ENCODE measurements around the gene AP3D1.

Gene AP3D1

GRCh38 chr19:2064395-2064787 is 87.0 kb downstream of the AP3D1 start:
- DNase-seq (ENCODE audit: low read depth in 2 of 3, low spot score in 2 of 3) = no peak

GRCh38 chr19:2063824-2064223 is 87.5 kb downstream of the AP3D1 start:
- DNase-seq (ENCODE audit: low read depth in 2 of 3, low spot score in 2 of 3) = no peak

DNA sequence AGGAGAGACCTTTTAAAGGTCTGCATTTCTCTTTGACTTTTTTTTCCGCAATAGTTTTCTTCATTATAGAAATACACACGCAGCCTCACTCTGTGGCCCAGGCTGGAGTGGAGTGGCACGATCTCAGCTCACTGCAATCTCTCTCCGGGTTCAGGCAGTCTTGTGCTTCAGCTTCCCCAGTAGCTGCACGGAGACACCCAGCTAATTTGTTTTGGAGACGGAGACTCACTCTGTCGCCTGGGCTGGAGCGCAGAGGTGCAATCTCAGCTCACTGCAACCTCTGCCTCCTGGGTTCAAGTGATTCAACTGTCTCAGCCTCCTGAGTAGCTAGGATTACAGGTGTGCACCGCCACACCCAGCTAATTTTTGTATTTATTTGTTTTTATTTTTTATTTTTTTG is 88.6 kb downstream of the AP3D1 start:
- DNase-seq (ENCODE audit: low read depth in 2 of 3, low spot score in 2 of 3) = no peak

DNA sequence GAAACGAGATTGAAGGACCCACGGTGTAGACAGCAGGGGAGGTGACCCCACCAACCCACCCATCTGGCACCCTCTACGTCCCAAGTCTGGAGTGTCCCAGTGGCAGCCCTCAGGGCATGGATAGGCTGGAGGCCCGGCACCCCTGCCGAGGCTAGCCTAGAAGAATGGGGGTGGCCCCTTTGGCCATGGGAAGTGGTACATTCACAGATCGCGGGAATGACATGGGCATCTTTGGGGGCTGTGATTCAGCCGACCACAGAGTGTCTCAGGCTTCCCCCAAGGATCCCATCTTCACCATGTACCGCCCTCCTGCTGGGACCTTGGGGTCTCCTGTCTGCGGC is 89.0 kb downstream of the AP3D1 start:
- DNase-seq (ENCODE audit: low read depth in 2 of 3, low spot score in 2 of 3) = no peak

- peak; percentile 99 to 100 (median 99) for DNase-seq (ENCODE audit: low read depth in 2 of 3, low spot score in 2 of 3)
Measured at GRCh38 chr19:2061495-2062388, 89.6 kb downstream of the AP3D1 start.

GRCh38 chr19:2060884-2061494 is 90.4 kb downstream of the AP3D1 start:
- peak in 1 of 3 experiments; percentile 59 for DNase-seq (ENCODE audit: low read depth in 2 of 3, low spot score in 2 of 3)

- no peak for DNase-seq (ENCODE audit: low read depth in 2 of 3, low spot score in 2 of 3)
Measured at GRCh38 chr19:2059422-2060201, 91.8 kb downstream of the AP3D1 start.

DNA sequence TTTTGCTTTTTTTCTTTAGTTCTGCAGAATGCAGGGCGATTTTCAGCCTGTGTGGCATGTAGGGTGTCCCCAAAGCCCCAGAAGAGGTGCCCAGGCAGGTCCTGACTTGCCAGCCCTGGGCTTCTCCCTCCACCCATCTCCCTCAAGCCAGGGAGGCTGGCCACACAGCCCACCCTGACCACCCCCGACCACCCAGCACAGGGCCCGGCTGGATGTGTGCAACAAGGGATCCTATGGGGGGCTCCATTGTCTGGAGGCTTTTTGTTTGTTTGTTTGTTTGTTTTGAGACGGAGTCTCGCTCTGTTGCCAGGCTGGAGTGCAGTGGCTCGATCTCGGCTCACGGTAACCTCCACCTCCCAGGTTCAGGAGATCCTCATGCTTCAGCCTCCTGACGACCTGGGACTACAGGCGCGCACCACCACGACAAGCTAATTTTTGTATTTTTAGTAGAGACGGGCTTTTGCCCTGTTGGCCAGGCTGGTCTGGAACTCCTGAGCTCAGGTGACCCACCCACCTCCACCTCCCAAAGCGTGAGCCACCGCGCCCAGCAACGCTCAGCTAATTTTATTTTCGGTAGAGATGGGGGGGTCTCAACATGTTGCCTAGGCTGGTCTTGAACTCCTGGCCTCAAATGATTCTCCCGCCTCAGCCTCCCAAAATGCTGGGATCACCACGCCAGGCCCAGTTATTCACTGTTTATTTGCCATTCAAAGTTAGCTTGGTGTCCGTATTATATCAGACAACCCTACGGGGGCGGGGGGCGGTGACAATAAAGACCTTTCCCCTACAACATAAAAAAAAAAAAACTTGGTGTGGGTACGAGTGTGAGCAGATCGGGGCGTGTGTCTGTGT is 92.6 kb downstream of the AP3D1 start:
- DNase-seq (ENCODE audit: low read depth in 2 of 3, low spot score in 2 of 3) = no peak

- DNase-seq (ENCODE audit: low read depth in 2 of 3, low spot score in 2 of 3) = no peak
Measured at GRCh38 chr19:2057484-2058469, 93.6 kb downstream of the AP3D1 start.

GRCh38 chr19:2056837-2057192 is 94.6 kb downstream of the AP3D1 start:
- no peak for DNase-seq (ENCODE audit: low read depth in 2 of 3, low spot score in 2 of 3)

DNA sequence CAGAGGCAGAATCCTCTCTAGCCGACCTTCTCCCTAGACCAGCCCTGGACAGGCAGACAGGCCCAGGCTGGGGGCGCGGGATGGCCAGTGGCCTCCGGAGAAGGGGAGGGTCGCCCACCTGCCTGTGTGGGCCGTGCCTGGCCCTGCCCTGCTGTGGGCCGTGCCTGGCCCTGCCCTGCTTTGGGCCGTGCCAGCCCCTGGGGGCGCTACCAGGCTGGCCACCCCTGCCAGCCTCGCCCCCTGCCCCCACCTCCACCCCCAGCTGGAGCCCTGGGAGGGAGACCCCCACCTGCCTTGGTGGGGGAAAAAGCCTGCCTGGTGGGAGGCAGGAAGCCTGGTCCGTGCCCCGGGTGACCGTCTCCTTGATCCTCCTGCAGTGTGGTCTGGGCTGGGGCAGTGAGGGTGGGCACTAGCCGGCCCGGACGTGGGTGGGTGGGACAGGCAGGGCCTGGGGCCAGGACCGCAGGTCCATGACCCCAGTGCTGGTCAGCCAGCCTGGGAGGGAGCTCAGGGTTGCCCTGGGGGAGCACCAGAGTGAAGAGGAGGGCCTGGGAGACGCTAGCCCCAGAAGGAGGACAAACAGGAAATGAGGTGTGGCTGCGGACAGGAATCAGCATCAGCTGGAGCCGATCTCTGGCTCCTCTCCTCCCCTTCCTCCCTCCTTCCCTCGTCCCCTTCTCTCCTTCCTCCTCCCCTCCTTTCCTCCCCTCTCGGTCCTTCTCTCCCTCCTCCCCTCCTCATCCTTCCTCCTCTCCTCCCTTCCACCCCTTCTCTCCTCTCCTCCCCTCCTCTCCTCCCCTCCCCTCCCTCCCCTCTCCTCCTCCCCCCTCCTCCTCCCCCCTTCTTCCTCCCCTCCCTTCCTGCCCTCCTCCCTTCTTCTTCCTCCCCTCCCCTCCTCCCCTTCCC is 95.2 kb downstream of the AP3D1 start:
- DNase-seq (ENCODE audit: low read depth in 2 of 3, low spot score in 2 of 3) = no peak

DNA sequence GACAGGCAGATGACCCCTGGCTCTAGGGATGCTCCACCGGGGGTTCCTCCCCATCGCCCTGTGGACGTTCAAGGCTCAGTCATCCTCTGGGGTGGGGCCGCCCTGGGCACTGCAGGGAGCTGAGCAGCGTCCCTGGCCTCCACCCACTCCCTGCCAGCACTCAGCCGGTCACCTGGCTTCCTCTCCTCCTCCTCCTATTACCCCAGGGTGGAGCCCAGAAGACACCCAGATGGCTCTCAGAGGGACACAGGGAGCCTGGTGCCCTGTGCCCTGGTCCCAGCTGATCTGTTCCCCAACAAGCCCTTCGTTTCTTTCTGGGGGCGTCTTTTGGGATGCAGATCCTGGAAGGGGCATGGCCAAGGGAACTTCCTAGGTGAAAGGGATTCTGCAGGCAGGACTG is 96.6 kb downstream of the AP3D1 start:
- no peak for DNase-seq (ENCODE audit: low read depth in 2 of 3, low spot score in 2 of 3)

GRCh38 chr19:2053601-2054389 is 97.6 kb downstream of the AP3D1 start:
- DNase-seq (ENCODE audit: low read depth in 2 of 3, low spot score in 2 of 3) = no peak

- no peak for DNase-seq (ENCODE audit: low read depth in 2 of 3, low spot score in 2 of 3)
Measured at GRCh38 chr19:2051773-2052704, 99.3 kb downstream of the AP3D1 start.

DNA sequence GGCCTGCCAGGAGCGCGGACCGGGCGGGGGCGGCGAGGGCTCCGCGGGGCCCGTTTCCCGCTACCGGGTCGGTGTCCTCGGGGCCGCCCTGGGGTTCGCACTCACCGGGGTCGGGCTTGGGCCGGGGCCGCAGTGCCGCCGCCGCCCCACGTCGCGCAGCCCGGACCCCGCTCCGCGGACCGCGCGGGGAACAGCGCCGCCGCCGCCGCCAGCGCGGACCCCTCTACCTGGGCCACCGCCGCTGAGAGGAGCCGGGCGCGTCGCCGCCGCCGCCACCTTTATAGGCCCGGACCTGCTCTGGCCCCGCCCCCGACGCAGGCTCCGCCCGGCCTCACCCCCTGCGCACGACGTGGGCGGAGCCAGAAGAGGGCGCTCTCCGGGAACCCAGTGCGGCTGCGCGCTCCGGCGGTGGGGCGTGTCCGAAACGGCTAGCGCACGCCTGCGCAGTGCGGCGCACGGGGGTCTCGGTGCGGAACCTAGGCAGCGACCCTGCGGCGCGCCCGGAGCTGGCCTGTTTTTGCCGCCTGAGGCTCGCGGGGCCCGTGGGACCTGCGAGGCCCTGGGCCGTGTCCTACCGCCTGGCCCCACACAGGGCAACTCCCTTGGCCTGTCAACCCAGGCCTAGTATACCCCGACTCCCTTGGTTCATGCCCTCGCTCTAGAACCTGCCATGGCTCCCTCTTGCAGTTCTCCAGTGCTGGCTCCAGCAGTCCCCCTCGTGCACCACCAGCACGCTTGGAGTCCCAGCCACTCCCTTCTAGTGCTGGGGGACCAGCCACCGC is 100.2 kb downstream of the AP3D1 start, which contains the start of gene MKNK2:
TSS of gene MKNK2 (minus strand) at position 254 of the 782 bp plus-strand sequence. CDS start 393 bp downstream, outside the sequence.
- DNase-seq (ENCODE audit: low read depth in 2 of 3, low spot score in 2 of 3) = peak; percentile 91 to 99 (median 95)

All from activated CD8-positive, alpha-beta memory T cell treated with anti-CD3 and anti-CD28 coated beads for 48 hours (primary cell).